Neural crest cell (in vitro differentiated cells): Measurements from ENCODE around the gene EVX2. TPM values are rescaled to one million over a fixed set of nuclear protein-coding genes. Genes with fewer than 3 reads are reported as not detected.

Experiments
- DNase-seq: peaks from one replicate; pipeline ENCODE4 v3.0.0; 2021; ENCODE audit warnings: low read depth, mixed read lengths, low spot score
- H3K27ac Mint-ChIP-seq: one replicate; pipeline ENCODE4 v1.8.0; 2021; ENCODE audit warnings: mild to moderate bottlenecking, mixed read lengths; ENCODE audit not compliant: unreplicated experiment
- H3K27me3 Mint-ChIP-seq: 2 replicates; pipeline ENCODE4 v1.8.0; 2021; ENCODE audit warnings: low read depth, mild to moderate bottlenecking, mixed read lengths
- H3K36me3 Mint-ChIP-seq: 2 replicates; pipeline ENCODE4 v1.8.0; 2021; ENCODE audit warnings: low read depth, mild to moderate bottlenecking, mixed read lengths
- H3K4me1 Mint-ChIP-seq: 2 replicates; pipeline ENCODE4 v1.8.0; 2021; ENCODE audit warnings: mixed read lengths
- H3K4me3 Mint-ChIP-seq: one replicate; pipeline ENCODE4 v1.8.0; 2021; ENCODE audit warnings: mild to moderate bottlenecking, mixed read lengths
- H3K9me3 Mint-ChIP-seq: 2 replicates; pipeline ENCODE4 v1.8.0; 2021; ENCODE audit warnings: mixed read lengths
- total RNA-seq: library from RNA; stranded (reverse); gene quantifications from 2 replicates; pipeline ENCODE4 v1.2.1, GENCODE V29; 2021
- TF ChIP-seq, protein P1 (sequence below): fragments of 200-600 bp; sonication (generic); conservative IDR thresholded peaks from 2 replicates; pipeline ENCODE4 v1.5.0; 2021; ENCODE audit warnings: antibody characterized with exemption, mild to moderate bottlenecking

Gene EVX2
- total RNA-seq, 1 donor from 2014 or later, result 0.44 TPM

GRCh38 chr2:176126929-176127773 lies 43.4 kb upstream of the EVX2 start:
- no peaks in the 10 kb centered on the region for H3K36me3 Mint-ChIP-seq
- TF ChIP-seq, protein P1, sequence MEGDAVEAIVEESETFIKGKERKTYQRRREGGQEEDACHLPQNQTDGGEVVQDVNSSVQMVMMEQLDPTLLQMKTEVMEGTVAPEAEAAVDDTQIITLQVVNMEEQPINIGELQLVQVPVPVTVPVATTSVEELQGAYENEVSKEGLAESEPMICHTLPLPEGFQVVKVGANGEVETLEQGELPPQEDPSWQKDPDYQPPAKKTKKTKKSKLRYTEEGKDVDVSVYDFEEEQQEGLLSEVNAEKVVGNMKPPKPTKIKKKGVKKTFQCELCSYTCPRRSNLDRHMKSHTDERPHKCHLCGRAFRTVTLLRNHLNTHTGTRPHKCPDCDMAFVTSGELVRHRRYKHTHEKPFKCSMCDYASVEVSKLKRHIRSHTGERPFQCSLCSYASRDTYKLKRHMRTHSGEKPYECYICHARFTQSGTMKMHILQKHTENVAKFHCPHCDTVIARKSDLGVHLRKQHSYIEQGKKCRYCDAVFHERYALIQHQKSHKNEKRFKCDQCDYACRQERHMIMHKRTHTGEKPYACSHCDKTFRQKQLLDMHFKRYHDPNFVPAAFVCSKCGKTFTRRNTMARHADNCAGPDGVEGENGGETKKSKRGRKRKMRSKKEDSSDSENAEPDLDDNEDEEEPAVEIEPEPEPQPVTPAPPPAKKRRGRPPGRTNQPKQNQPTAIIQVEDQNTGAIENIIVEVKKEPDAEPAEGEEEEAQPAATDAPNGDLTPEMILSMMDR, result peak; percentile 95
- H3K9me3 Mint-ChIP-seq, result no peaks in the 10 kb centered on the region
- DNase-seq, result peak; percentile 76
- peaks cover 90% of the 10 kb centered on the region for H3K27me3 Mint-ChIP-seq
- peaks cover 14% of the 10 kb centered on the region for H3K4me1 Mint-ChIP-seq
- H3K4me3 Mint-ChIP-seq, result peak overlapping the region; percentile 28
- H3K27ac Mint-ChIP-seq, result no peak overlapping the region

GRCh38 chr2:176125772-176126054 lies 42.0 kb upstream of the EVX2 start:
- no peaks in the 10 kb centered on the region for H3K9me3 Mint-ChIP-seq
- TF ChIP-seq, protein P1, result no peak
- H3K4me1 Mint-ChIP-seq, result peaks cover 10% of the 10 kb centered on the region
- H3K4me3 Mint-ChIP-seq, result peak overlapping the region; percentile 9
- DNase-seq, result no peak
- H3K27me3 Mint-ChIP-seq, result peaks cover 90% of the 10 kb centered on the region
- no peak overlapping the region for H3K27ac Mint-ChIP-seq
- no peaks in the 10 kb centered on the region for H3K36me3 Mint-ChIP-seq

- no peak for DNase-seq
- peaks cover 93% of the 10 kb centered on the region for H3K27me3 Mint-ChIP-seq
- peak overlapping the region; percentile 39 for H3K4me3 Mint-ChIP-seq
These were observed 41.4 kb upstream of the EVX2 start for GRCh38 chr2:176124947-176125771.

GRCh38 chr2:176124110-176124946 lies 40.6 kb upstream of the EVX2 start:
- Mint-ChIP-seq H3K27ac (no peak overlapping the region), H3K9me3 (no peaks in the 10 kb centered on the region), H3K4me3 (peak overlapping the region; percentile 39), H3K4me1 (peaks cover 10% of the 10 kb centered on the region), H3K27me3 (peaks cover 96% of the 10 kb centered on the region), H3K36me3 (no peaks in the 10 kb centered on the region)
- TF ChIP-seq, protein P1, result no peak
- DNase-seq, result no peak

More at GRCh38 chr2:176124947-176125771, 41.4 kb upstream of the EVX2 start:
- Mint-ChIP-seq H3K9me3 (no peaks in the 10 kb centered on the region), H3K27ac (no peak overlapping the region), H3K36me3 (no peaks in the 10 kb centered on the region), H3K4me1 (peaks cover 10% of the 10 kb centered on the region)
- TF ChIP-seq, protein P1, result no peak
